Activated T-helper 17 cell treated with anti-CD3 and anti-CD28 coated beads, Interleukin-2, amount 50 U/mL, for 72 hours (primary cell): Measurements from ENCODE around the gene ATG7. TPM values are rescaled to one million over a fixed set of nuclear protein-coding genes. Genes with fewer than 3 reads are reported as not detected.
"Not testable (repeated sequence)": the region's sequence is repeated elsewhere in the genome, so short reads cannot be mapped to it uniquely, and the experiment has no call there.

Experiments used
- ATAC-seq: fragments of 150-1000 bp; cut with Tn5 transposase; replicated peaks from 2 replicates; pipeline ENCODE4 v1.10.0; 2021; ENCODE audit warnings: mild to moderate bottlenecking, moderate library complexity
- H3K27ac Mint-ChIP-seq: one replicate; pipeline ENCODE4 v1.8.0; 2022; ENCODE audit warnings: mixed read lengths
- H3K27me3 Mint-ChIP-seq: one replicate; pipeline ENCODE4 v1.8.0; 2022; ENCODE audit warnings: mixed read lengths
- H3K36me3 Mint-ChIP-seq: one replicate; pipeline ENCODE4 v1.8.0; 2022; ENCODE audit warnings: low read depth, mild to moderate bottlenecking, mixed read lengths
- H3K4me1 Mint-ChIP-seq: one replicate; pipeline ENCODE4 v1.8.0; 2022; ENCODE audit warnings: mixed read lengths
- H3K4me3 Mint-ChIP-seq: one replicate; pipeline ENCODE4 v1.8.0; 2022; ENCODE audit warnings: mild to moderate bottlenecking, mixed read lengths
- H3K9me3 Mint-ChIP-seq: one replicate; pipeline ENCODE4 v1.8.0; 2022; ENCODE audit warnings: mixed read lengths
- total RNA-seq, 2 donors: library from RNA; stranded (reverse); gene quantifications; one replicate each; pipeline ENCODE4 v1.2.3, GENCODE V29; 2022

ATG7 gene
- total RNA-seq, 2 donors from 2014 or later, result 34.6 to 37.7 TPM

DNA sequence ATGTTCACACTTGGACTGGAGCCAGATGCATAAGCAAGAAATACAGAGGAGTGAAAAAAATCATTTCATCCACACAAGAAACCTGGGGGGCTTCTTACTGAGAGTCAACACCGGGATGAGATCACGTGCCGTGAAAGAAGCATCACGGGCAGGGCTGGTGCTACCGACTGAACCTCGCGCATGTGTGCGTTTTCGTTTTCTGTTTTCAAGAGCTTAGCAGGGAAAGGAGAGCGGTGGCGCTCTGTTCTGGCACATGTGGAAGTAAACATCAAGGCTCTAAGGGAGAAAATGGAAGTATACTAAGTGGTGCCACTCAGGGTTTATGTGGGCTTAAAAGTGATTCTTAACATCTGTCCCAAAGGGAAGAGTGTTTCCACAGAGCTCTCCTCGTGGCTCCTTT is 315.6 kb downstream of the ATG7 start:
- H3K27me3 Mint-ChIP-seq, result no peaks in the 10 kb centered on the region
- peaks cover 40% of the 10 kb centered on the region for H3K4me1 Mint-ChIP-seq
- no peak overlapping the region for H3K4me3 Mint-ChIP-seq
- no peaks in the 10 kb centered on the region for H3K9me3 Mint-ChIP-seq
- peak overlapping the region; percentile 35 for H3K27ac Mint-ChIP-seq
- peaks cover 20% of the 10 kb centered on the region for H3K36me3 Mint-ChIP-seq
- ATAC-seq, result no peak

DNA sequence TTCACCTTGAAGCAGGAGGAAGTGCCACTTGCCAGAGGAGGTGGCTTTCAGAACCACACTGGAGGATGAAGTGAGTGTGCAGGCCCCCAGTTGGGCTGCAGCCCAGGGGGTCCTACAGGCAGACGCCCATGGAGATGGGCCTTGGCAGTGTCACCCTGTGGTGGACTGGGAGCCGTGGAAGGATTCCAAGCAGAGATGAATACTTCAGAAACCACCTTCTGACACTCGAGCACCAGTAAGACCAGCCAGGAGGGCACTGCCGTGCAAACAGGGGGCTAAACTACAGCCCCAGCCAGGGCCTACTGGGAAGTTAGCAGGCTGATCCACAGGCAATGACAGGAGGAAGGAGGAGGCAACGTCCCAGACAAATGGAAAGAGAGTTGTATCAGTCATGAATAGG is 316.1 kb downstream of the ATG7 start:
- no peak overlapping the region for H3K4me3 Mint-ChIP-seq
- H3K4me1 Mint-ChIP-seq, result peaks cover 43% of the 10 kb centered on the region
- no peak for ATAC-seq
- H3K27ac Mint-ChIP-seq, result peak overlapping the region; percentile 35
- H3K36me3 Mint-ChIP-seq, result peaks cover 24% of the 10 kb centered on the region
- no peaks in the 10 kb centered on the region for H3K27me3 Mint-ChIP-seq
- H3K9me3 Mint-ChIP-seq, result no peaks in the 10 kb centered on the region

DNA sequence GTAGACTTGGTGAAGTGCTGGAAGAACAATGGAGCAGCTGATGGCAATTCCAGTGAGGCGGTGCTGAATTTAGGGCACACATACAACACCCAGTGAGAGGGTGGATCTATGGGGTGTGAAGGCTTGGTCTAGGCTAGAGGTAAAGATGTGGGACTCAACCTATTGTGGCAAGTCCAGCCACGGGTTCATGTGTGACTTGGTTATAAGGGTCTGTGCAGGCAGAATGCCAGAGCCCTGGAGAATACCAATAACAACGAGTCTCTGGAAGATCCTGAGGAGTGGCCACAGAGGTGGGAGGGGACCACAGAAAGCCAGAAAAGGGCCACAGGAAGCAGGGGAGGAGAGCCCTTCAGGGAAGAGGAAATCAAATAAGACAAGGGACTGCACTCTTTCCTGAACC is 316.6 kb downstream of the ATG7 start:
- Mint-ChIP-seq H3K27ac (peak overlapping the region; percentile 35), H3K4me1 (peaks cover 47% of the 10 kb centered on the region), H3K36me3 (peaks cover 27% of the 10 kb centered on the region), H3K4me3 (no peak overlapping the region), H3K9me3 (no peaks in the 10 kb centered on the region), H3K27me3 (no peaks in the 10 kb centered on the region)
- ATAC-seq, result no peak

DNA sequence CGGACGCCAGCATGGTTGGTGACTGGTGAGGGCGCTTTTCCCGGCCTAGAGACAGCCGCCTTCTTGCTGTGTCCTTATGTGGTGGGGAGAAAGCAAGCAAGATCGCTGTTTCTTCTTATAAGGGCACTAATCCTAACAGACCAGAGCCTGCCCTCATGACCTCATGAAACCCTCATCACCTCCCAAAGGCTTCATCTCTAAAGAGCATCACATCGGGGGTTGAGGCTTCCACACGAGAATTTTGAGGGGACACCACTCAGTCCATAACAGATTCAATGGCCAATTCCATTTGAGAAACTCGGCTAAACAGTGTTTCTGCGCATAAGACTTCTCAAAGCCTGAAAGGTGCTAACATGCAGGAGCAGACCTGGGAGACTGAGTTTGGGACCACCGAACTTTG is 317.5 kb downstream of the ATG7 start:
- Mint-ChIP-seq H3K36me3 (peaks cover 30% of the 10 kb centered on the region), H3K27ac (no peak overlapping the region), H3K9me3 (no peaks in the 10 kb centered on the region), H3K4me1 (peaks cover 47% of the 10 kb centered on the region), H3K4me3 (no peak overlapping the region), H3K27me3 (no peaks in the 10 kb centered on the region)
- ATAC-seq, result no peak

DNA sequence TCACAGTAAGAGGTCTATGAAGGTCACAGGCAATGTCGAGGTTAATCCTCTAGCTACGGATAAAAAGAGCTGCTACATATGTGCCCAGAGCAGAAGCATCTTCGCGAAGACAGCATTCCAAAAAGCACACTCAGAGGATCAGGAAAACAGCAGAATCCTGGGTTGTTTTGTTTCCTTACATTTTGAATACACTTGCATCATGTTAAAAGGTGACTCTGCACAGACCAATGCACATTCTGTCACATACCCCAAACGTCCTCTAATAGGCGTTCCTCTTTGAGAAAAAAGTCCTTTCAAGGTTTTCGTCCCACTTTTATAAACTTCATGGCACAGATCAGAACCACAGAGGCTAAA is 318.8 kb downstream of the ATG7 start:
- H3K36me3 Mint-ChIP-seq, result peaks cover 30% of the 10 kb centered on the region
- no peak overlapping the region for H3K27ac Mint-ChIP-seq
- no peak for ATAC-seq
- H3K4me3 Mint-ChIP-seq, result no peak overlapping the region
- H3K27me3 Mint-ChIP-seq, result no peaks in the 10 kb centered on the region
- H3K9me3 Mint-ChIP-seq, result no peaks in the 10 kb centered on the region
- H3K4me1 Mint-ChIP-seq, result peaks cover 40% of the 10 kb centered on the region

DNA sequence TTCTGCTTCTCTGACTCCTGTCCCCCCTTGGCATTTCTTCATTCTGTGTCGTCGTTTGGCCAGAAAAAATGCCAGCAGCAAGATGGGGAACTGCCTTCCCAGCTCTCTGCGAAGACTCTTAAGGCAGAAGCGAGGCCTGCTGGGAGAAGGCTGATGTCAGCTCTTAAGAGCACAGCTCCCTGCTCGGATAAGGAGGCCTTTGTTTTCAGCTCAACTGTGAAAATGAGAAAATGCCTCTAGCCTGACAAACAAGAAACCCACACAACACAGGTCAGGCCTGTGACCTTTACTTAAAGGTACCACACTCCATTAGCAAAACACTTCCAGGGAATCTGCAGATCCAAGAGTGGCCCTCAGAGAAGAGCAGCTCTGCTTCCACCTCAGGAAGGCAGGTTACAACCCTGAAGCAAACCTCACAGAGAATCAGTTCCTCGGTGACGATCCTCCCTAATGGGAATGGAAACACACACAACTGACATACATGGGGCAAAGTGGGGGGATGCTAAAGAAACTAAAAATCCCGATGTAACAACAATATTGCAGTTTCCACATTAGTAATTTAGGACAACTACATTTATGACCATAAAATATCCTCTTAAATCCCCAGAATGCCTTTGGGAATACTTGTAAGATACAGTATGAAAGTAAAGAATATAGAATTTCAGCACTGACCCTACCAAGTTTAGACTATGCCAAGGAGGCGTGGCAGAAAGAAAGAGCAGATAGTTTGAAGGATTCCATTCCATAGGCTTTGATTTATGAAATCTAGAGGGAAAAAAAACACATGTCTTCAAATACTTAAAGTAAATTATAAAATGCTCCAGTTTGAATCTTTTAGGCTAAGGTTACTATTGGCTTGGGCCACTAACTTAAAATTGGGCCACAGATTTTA is 319.4 kb downstream of the ATG7 start:
- no peaks in the 10 kb centered on the region for H3K27me3 Mint-ChIP-seq
- H3K4me1 Mint-ChIP-seq, result peaks cover 35% of the 10 kb centered on the region
- H3K4me3 Mint-ChIP-seq, result no peak overlapping the region
- no peak overlapping the region for H3K27ac Mint-ChIP-seq
- peaks cover 30% of the 10 kb centered on the region for H3K36me3 Mint-ChIP-seq
- H3K9me3 Mint-ChIP-seq, result no peaks in the 10 kb centered on the region
- no peak for ATAC-seq

DNA sequence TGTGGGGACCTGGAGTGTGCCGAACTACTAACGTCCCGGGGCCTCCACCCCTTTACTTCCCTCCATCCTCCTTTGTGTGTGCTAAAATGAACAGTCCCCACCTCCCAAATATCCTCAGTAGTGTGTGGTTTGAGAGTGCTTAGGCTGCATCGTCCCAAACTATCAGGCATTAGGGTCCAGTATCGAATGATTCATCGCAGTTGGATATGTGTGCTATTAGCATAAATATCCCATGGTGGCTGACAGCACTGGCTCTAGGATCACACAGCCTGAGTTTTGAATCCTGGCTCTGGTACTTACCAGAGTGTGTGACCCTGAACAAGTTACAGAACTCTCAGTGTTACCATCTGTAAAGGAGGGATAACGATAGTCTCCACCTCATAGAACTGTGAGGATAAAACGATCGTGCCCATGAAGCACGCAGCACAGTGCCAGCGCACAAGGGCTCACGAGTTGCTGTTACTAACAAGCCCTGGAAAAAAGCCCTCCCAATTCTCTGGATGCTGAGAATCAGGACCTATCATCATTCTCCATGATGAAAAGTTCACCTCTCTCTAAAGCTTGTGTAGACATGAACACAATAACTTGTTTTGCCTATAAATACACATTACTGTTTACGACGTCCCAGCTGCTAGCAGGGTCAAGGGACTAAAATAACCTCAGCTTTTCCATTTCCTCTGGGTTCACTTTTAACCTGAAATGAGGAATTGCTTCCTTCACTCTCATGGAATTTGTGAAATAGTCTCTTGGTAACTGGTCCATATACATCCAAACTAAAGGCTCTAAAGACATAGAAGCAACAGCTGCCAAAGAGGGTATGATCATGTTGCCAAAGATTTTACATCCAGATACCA is 320.5 kb downstream of the ATG7 start:
- no peak for ATAC-seq
- Mint-ChIP-seq H3K27ac (no peak overlapping the region), H3K4me1 (peaks cover 32% of the 10 kb centered on the region), H3K4me3 (no peak overlapping the region), H3K9me3 (no peaks in the 10 kb centered on the region), H3K36me3 (peaks cover 39% of the 10 kb centered on the region), H3K27me3 (no peaks in the 10 kb centered on the region)

DNA sequence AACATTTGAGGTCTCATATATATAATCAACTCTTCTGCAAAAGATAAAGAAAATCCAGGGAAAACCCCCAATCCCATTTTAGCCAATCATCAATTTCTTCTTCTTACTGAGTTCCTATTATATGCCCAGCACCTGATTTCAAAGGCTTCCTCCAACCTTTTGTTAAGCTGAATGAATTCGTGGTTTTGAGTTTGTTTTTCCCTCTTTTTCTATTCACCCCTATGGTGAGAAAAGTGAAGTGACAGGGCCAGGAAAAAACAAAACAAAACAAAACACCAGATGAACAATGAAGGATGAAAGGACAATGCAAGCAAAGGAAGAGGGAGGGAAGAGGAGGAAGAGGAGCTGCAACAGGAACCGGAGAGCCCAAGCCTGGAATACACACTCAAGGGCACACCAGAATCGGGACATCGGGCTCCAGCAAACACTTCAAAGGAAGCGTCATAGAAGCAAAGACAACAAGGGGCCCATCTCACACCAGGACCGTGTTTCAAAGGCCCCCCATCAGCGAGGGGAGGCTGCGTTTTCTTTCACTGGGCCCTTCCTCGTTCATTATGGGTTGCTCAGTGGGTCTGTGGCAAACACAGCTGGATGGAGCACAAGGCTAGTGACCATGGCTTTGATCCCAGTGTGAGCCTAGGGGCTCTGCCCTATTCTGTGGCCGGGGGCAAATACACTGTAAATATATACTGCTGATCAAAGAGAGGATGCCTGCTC is 321.3 kb downstream of the ATG7 start:
- Mint-ChIP-seq H3K4me1 (peaks cover 25% of the 10 kb centered on the region), H3K27me3 (no peaks in the 10 kb centered on the region), H3K9me3 (no peaks in the 10 kb centered on the region), H3K4me3 (no peak overlapping the region), H3K27ac (no peak overlapping the region), H3K36me3 (peaks cover 47% of the 10 kb centered on the region)
- ATAC-seq, result no peak

DNA sequence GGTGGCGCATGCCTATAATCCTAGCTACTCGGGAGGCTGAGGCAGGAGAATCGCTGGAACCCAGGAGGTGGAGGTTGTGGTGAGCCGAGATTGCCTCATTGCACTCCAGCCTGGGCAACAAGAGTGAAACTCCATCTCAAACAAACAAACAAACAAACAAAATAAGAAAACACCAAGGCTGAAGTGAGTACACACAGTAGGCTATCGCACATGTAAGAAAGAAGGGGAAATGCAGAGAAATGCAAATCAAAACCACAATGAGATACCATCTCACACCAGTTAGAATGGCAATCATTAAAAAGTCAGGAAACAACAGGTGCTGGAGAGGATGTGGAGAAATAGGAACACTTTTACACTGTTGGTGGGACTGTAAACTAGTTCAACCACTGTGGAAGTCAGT is 322.8 kb downstream of the ATG7 start:
- H3K27me3 Mint-ChIP-seq, H3K27ac Mint-ChIP-seq, H3K4me3 Mint-ChIP-seq, ATAC-seq, H3K9me3 Mint-ChIP-seq: not testable (repeated sequence)
- Mint-ChIP-seq H3K36me3 (peaks cover 56% of the 10 kb centered on the region), H3K4me1 (peaks cover 16% of the 10 kb centered on the region)

DNA sequence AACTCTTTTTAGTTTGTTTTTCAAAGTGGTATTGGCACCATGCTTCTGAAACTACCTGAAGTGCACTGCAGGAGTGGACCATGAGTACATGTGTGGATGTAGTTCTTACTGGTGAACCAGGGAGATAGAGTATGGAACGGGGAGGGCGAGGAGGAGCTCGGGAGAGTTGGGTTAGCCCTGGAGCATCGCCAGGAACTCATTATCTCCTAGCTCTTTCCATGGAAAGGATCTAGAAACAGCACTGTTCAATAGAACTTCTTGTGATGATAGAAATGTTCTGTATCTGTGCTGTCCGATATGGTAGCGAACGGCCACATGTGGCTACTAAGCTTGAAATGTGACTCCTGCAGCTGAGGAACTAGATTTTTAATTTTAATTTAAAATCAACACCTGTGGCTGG is 324.2 kb downstream of the ATG7 start:
- peaks cover 65% of the 10 kb centered on the region for H3K36me3 Mint-ChIP-seq
- no peak overlapping the region for H3K27ac Mint-ChIP-seq
- no peaks in the 10 kb centered on the region for H3K27me3 Mint-ChIP-seq
- no peak for ATAC-seq
- H3K9me3 Mint-ChIP-seq, result no peaks in the 10 kb centered on the region
- H3K4me3 Mint-ChIP-seq, result no peak overlapping the region
- H3K4me1 Mint-ChIP-seq, result peaks cover 13% of the 10 kb centered on the region

DNA sequence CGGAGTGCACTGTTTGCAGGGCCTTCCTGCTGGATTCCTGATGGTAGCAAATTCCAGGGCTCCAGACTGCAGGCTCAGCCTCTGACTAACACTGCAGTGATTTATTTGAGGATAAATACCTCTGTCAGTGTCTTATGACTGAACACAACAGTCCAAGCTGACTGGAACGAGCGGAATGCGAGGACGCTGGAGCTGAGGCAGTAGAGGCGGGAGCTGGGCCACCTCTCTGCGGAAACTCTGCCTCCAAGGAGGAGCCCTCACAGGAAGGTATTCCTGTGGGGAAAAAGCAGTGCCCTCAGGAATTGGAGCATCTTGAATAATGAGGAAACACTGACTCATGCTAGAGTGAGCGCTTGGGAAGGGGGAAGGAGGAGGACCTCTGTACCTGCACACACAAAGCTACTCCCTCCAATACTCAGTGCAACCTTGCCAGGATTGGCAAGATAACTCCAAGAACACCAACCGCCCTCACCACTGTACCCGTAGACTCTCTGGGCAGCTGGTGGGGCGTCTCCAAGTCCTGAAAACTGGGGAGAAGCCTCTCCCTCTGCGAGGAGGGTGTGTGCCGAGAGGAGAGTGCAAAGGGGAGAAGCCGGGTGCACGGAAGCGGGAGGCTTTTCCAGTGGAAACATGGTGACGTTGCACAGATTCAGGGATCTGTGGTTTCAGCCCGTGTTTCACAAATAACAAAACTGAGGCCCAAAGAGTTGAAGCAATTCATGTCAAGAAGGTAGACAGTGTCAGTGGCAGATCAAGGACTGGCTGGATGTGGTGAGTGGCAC is 328.5 kb downstream of the ATG7 start:
- Mint-ChIP-seq H3K9me3 (no peaks in the 10 kb centered on the region), H3K4me3 (no peak overlapping the region), H3K27ac (no peak overlapping the region), H3K36me3 (peaks cover 55% of the 10 kb centered on the region), H3K4me1 (peaks cover 6% of the 10 kb centered on the region), H3K27me3 (no peaks in the 10 kb centered on the region)
- ATAC-seq, result no peak

DNA sequence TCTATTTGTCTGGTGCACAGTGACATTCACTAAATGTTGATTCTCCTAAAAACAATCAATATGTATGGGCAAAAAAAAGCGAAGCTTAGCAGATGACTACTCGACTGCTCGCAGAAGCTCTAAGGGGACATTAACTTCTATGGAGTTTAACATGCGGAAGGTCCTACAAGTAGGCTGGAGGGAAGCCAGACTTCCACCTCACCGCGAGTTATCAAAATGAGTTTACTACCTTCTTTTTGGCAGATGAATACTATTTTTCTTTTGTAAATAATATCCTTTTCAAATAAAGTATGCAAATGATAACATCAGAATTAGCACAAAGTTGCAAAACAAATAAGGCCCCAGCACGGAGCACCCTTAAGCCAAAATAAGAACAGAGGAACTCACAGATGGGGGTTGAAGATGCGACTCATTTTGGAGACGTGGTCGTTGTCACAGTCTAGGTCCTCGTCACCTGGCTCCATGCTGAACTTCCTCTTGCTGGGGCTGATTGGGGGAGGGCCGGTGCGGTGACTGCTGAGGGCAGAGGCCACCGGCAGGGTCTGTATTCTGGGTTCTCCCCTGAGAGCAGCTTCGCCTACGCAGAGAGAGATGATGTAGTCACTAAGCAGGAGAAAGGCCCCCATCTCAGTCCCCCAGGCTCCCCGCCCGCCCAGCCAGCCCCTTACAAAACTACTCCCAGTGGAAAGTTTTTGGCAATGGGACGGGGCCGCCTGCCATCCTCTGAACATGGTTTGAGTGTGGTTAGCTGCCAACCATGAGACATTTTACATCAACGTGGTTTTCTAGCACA is 329.4 kb downstream of the ATG7 start:
- ATAC-seq, result peak; percentile 28

DNA sequence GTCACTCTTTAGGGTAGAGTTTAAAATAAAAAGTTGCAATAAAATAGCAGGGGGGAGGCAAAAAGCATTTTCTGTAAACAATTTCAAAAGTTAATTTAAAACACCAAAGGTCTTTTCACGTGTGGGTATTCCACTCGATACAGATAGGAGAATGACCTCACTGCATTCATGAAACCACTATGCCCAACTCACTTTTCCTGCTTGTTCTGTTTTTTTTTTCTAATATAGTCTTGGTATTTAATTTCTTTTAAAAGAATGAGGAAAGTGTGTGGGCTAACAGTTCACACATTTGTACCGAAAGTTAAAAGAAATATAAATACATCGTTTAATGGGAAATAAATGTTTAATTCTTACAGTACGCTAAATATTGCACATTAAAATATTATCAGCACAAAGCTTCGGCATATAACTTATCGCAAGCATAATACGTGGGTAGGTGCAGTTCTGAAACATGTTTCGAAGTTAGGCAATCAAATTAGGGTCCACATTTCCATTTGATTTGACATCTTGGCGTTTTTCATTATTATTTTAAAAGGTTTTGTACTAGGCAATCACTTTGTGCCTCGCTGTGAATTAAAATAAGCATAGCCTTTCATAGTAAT is 330.1 kb downstream of the ATG7 start:
- Mint-ChIP-seq H3K36me3 (peaks cover 48% of the 10 kb centered on the region), H3K4me3 (no peak overlapping the region), H3K9me3 (no peaks in the 10 kb centered on the region), H3K27me3 (no peaks in the 10 kb centered on the region), H3K4me1 (peaks cover 13% of the 10 kb centered on the region), H3K27ac (no peak overlapping the region)
- no peak for ATAC-seq

More for the DNA sequence above, 329.4 kb downstream of the ATG7 start:
- Mint-ChIP-seq H3K9me3 (no peaks in the 10 kb centered on the region), H3K27me3 (no peaks in the 10 kb centered on the region), H3K27ac (no peak overlapping the region), H3K4me3 (no peak overlapping the region), H3K36me3 (peaks cover 49% of the 10 kb centered on the region), H3K4me1 (peaks cover 6% of the 10 kb centered on the region)
